Measurements from ENCODE around the gene OSBPL2.

The OSBPL2 gene

GRCh38 chr20:62236766-62237513 is 1.4 kb upstream of the OSBPL2 start:
- no peak for DNase-seq

- no peak for DNase-seq
These were observed 864 bp upstream of the OSBPL2 start for GRCh38 chr20:62237514-62237800.

- DNase-seq, result peak; percentile 22 to 46
These were observed 402 bp downstream of the OSBPL2 start for GRCh38 chr20:62238569-62239277.

- DNase-seq, result no peak
These were observed 1.1 kb downstream of the OSBPL2 start for GRCh38 chr20:62239278-62239879.

GRCh38 chr20:62240020-62240685 is 1.8 kb downstream of the OSBPL2 start:
- no peak for DNase-seq

- DNase-seq, result no peak
These were observed 3.2 kb downstream of the OSBPL2 start for GRCh38 chr20:62241506-62241905.

GRCh38 chr20:62242176-62242575 is 3.9 kb downstream of the OSBPL2 start:
- DNase-seq, result no peak

GRCh38 chr20:62243106-62243505 is 4.8 kb downstream of the OSBPL2 start:
- no peak for DNase-seq

- DNase-seq, result no peak
These were observed 5.7 kb downstream of the OSBPL2 start for GRCh38 chr20:62243906-62244515.

GRCh38 chr20:62244644-62245108 is 6.4 kb downstream of the OSBPL2 start:
- peak in 1 of 2 experiments; percentile 61 for DNase-seq

- no peak for DNase-seq
These were observed 7.6 kb downstream of the OSBPL2 start for GRCh38 chr20:62245911-62246280.

GRCh38 chr20:62246431-62246830 is 8.1 kb downstream of the OSBPL2 start:
- no peak for DNase-seq

GRCh38 chr20:62246872-62247652 is 8.7 kb downstream of the OSBPL2 start:
- DNase-seq, result no peak

GRCh38 chr20:62248890-62249560 is 10.7 kb downstream of the OSBPL2 start:
- no peak for DNase-seq

- DNase-seq, result no peak
These were observed 14.1 kb downstream of the OSBPL2 start for GRCh38 chr20:62252342-62252966.

GRCh38 chr20:62253398-62253797 is 15.1 kb downstream of the OSBPL2 start:
- DNase-seq, result no peak

- DNase-seq, result no peak
These were observed 15.9 kb downstream of the OSBPL2 start for GRCh38 chr20:62254021-62254724.

GRCh38 chr20:62255976-62256375 is 17.7 kb downstream of the OSBPL2 start:
- no peak for DNase-seq

- no peak for DNase-seq
These were observed 20.4 kb downstream of the OSBPL2 start for GRCh38 chr20:62258499-62259293.

- DNase-seq, result no peak
These were observed 20.9 kb downstream of the OSBPL2 start for GRCh38 chr20:62259294-62259565.
